Right cardiac atrium (tissue), 5 donors: ENCODE results near the gene KCNK15. TPM values are rescaled to one million over a fixed set of nuclear protein-coding genes. Genes with fewer than 3 reads are reported as not detected.
A peak's percentile ranks its signal among the peaks of the same experiment; 100 is the strongest.

Experiments
- ATAC-seq, 2 donors: fragments of 200-7000 bp; cut with Tn5 transposase; one replicate each; pipeline versions ENCODE4 v1.8.0 to v1.9.1; 2020; ENCODE audit warnings: moderate library complexity in 2 of 2, mild to moderate bottlenecking in 1 of 2
- DNase-seq, 3 donors: peaks; one replicate each; pipeline ENCODE4 v3.0.0-alpha.2; 2020
- H3K27ac ChIP-seq: one replicate; pipeline ENCODE4 v1.5.1; 2013; ENCODE audit warnings: mild to moderate bottlenecking, low read length, control low read depth, moderate library complexity
- H3K27me3 ChIP-seq: one replicate; pipeline ENCODE4 v1.6.1; 2013; ENCODE audit not compliant: control insufficient read depth, insufficient read depth
- H3K4me1 ChIP-seq: one replicate; pipeline ENCODE4 v1.6.1; 2013; ENCODE audit warnings: low read length; ENCODE audit not compliant: control insufficient read depth, insufficient read depth
- H3K4me3 ChIP-seq: one replicate; pipeline ENCODE4 v1.5.1; 2013; ENCODE audit warnings: low read length, control low read depth
- H3K9me3 ChIP-seq: one replicate; pipeline ENCODE4 v1.6.1; 2013; ENCODE audit warnings: low read length; ENCODE audit not compliant: control insufficient read depth
- WGBS: extraction: QIAGEN DNeasy Blood & Tissue Kit; methylation state at CpG from one replicate; pipeline ENCODE4 v1.1.7; 2013; 5-methylcytosine and 5-hydroxymethylcytosine counted together
- intact Hi-C, 4 donors: fragments of 100-400 bp; cut with DNase I; formaldehyde crosslinking; loops; one replicate each; pipeline versions ENCODE4 v1.11.0 to v1.14.0; 2022 to 2023
- polyA plus RNA-seq: library from polyadenylated mRNA; stranded (reverse); fragments of 200-250 nt; gene quantifications from one replicate; pipeline ENCODE4 v1.2.3, GENCODE V29; 2013
- total RNA-seq, 4 donors: library from RNA; stranded (reverse); fragmentation: NEBNext Ultra II Directional; extraction: Animal tissue kit (Norgen Biotek cat#: 25700); gene quantifications; one replicate each; pipeline ENCODE4 v1.2.1, GENCODE V29; 2021
- donor health status: healthy with polysubstance abuse.
- donor health status: DM: no; HTN: yes; CAD: no.
- donor health status: DM: no; HTN: no; CAD: no.
- donor health status: DM: no; HTN: yes; CAD: no; lungs with severe emphysema.
- donor health status: DM: yes; HTN: yes; CAD: no.

Gene KCNK15
- total and polyA plus RNA-seq, 5 donors = 0.65 to 1.3 (median 1.0) TPM

- H3K4me3 ChIP-seq = peak overlapping the region; percentile 45
- peak in 1 of 3 donors; percentile 56 for DNase-seq
- no peak for ATAC-seq
- H3K4me1 ChIP-seq = peaks cover 3% of the 10 kb centered on the region
- H3K27me3 ChIP-seq = no peaks in the 10 kb centered on the region
- no peak overlapping the region for H3K27ac ChIP-seq
- intact Hi-C loops = loop anchor here in 3 of 4 donors (2.0 to 5.0 kb wide), 2 partner anchors 120 to 121 kb away; no protein-coding TSS in a partner anchor
- WGBS = 28% methylated on average over 12 of the region's 12 CpGs
- H3K9me3 ChIP-seq = no peaks in the 10 kb centered on the region
These were observed 901 bp downstream of the KCNK15 start for GRCh38 chr20:44746367-44747165.

DNA sequence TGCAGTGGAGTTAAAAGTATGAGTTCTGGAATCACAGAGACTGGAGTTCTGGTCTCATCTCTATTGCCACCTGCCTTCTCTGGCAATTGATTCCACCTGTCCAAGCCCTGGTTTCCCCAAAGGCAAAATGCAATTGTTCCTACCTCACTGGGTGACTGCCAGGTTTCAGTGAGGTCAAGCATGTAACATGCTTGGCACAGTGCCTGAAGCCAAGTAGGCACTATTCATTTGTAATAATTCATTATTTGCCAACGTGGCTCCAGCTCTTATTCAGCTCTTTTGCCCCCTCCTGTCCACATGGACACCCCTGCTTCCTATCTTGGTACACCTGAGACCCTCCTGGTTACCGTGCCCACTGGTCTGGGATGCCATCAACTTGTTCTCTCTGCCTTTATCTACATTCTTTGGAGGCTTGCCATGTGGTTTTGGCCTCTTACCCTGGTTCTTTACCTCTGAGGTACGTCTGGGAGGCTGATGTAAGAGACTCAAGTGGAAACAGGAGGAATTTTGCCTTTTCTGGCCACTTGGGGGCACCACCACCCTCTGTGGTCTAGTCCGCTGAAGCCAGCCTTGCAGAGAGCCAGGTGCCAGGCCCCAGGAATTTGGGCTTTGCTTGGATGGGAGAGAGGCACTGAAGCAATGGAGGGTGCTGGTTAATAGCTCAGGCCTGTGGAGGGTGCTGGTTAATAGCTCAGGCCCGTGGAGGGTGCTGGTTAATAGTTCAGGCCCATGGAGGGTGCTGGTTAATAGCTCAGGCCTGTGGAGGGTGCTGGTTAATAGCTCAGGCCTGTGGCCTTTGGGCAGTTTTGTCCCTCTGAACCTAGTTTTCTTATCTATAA lies 1.7 kb downstream of the KCNK15 start:
- DNase-seq (peak; percentile 74 to 91 (median 86)), ATAC-seq (peak; percentile 44 to 57)
- intact Hi-C loops = loop anchor here (2.0 to 5.0 kb wide), 2 partner anchors 119 to 120 kb away; no protein-coding TSS in a partner anchor
- 10% methylated on average over 5 of the region's 5 CpGs for WGBS
- Histone ChIP-seq H3K27me3 (no peaks in the 10 kb centered on the region), H3K4me1 (peaks cover 3% of the 10 kb centered on the region), H3K4me3 (no peak overlapping the region), H3K27ac (no peak overlapping the region), H3K9me3 (no peaks in the 10 kb centered on the region)

GRCh38 chr20:44748005-44748370 lies 2.3 kb downstream of the KCNK15 start:
- ATAC-seq = no peak
- Histone ChIP-seq H3K4me1 (peaks cover 3% of the 10 kb centered on the region), H3K27me3 (no peaks in the 10 kb centered on the region), H3K9me3 (no peaks in the 10 kb centered on the region), H3K4me3 (no peak overlapping the region), H3K27ac (no peak overlapping the region)
- DNase-seq = peak in 1 of 3 donors; percentile 29
- WGBS = 82% methylated on average over 3 of the region's 3 CpGs
- intact Hi-C loops = loop anchor here in 3 of 4 donors (2.0 to 5.0 kb wide), 2 partner anchors 119 kb away; no protein-coding TSS in a partner anchor

DNA sequence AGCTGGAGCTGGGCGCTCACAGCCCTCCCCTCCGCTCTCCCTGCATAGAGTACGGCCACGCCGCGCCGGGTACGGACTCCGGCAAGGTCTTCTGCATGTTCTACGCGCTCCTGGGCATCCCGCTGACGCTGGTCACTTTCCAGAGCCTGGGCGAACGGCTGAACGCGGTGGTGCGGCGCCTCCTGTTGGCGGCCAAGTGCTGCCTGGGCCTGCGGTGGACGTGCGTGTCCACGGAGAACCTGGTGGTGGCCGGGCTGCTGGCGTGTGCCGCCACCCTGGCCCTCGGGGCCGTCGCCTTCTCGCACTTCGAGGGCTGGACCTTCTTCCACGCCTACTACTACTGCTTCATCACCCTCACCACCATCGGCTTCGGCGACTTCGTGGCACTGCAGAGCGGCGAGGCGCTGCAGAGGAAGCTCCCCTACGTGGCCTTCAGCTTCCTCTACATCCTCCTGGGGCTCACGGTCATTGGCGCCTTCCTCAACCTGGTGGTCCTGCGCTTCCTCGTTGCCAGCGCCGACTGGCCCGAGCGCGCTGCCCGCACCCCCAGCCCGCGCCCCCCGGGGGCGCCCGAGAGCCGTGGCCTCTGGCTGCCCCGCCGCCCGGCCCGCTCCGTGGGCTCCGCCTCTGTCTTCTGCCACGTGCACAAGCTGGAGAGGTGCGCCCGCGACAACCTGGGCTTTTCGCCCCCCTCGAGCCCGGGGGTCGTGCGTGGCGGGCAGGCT lies 4.6 kb downstream of the KCNK15 start:
- no peak overlapping the region for H3K4me3 ChIP-seq
- DNase-seq (peak in 1 of 3 donors; percentile 63), ATAC-seq (no peak)
- no peak overlapping the region for H3K27ac ChIP-seq
- no peaks in the 10 kb centered on the region for H3K9me3 ChIP-seq
- H3K27me3 ChIP-seq = no peaks in the 10 kb centered on the region
- H3K4me1 ChIP-seq = peaks cover 3% of the 10 kb centered on the region
- intact Hi-C loops = no loop called here
- WGBS = 35% methylated on average over 73 of the region's 73 CpGs

DNA sequence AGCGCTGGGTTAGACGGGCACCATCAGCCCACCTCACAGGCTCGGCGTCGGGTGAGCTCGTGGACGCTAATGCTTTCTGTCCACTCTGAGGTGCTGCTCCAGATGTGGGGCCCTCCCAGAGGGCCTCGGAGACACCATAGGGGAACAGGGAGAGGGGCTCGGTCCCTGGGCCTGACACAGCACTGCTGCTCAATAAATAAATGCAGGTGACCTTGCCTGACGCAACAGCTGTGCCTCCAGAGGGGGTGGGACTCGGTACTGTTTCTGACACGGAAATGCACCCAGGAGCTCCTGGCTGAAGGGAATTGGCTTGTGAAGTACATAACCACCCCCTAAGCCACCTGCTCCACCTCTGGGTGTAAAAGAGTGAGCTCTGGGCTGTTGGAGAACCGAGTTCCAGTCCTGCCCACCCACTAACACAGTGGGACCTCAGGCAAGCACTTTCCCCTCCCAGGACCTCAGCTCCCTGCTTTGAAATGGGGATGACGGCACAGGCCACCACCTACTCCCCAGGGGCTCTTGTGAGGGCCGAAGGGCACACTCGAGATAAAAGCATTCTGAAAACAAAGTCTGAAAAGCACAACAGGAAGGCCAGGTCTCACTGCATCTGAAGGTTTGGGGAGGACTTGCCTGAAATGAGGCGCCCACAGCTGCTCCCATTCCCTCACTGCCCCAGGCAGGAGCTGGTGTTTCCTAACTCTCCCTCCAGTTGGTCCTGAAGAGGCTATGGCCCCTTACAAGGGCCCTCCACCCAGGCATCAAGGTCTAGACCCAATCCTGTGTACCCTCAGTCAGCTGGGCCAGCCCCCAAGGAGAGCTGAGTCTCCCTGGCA lies 6.7 kb downstream of the KCNK15 start:
- Histone ChIP-seq H3K27ac (no peak overlapping the region), H3K4me3 (no peak overlapping the region), H3K4me1 (peaks cover 3% of the 10 kb centered on the region), H3K9me3 (no peaks in the 10 kb centered on the region), H3K27me3 (no peaks in the 10 kb centered on the region)
- DNase-seq (no peak), ATAC-seq (no peak)
- intact Hi-C loops = no loop called here
- 69% methylated on average over 17 of the region's 17 CpGs for WGBS

DNA sequence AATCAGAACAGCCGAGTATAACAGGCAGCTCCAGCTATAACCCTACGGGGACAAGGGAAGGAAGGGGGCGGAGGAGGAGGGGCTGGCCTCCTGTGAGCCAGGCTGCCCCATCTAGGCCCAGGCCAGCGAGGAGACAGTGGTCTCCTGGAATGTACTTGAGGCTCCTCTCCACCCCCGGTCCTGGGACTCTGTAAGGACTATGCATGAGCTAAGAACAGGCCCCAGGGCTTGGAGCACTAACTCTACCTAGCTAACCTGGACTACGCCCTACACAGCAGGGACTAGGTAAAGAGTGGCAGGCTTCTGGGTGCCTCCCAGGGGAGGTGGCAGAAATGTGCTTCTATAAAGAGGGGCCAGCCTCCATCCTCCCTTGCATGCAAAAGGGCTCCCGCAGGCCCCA lies 8.9 kb downstream of the KCNK15 start:
- intact Hi-C loops = no loop called here
- H3K4me1 ChIP-seq = peaks cover 3% of the 10 kb centered on the region
- H3K9me3 ChIP-seq = no peaks in the 10 kb centered on the region
- ATAC-seq (no peak), DNase-seq (no peak)
- WGBS = 66% methylated on average over 7 of the region's 7 CpGs
- no peak overlapping the region for H3K4me3 ChIP-seq
- no peaks in the 10 kb centered on the region for H3K27me3 ChIP-seq
- H3K27ac ChIP-seq = no peak overlapping the region

- H3K9me3 ChIP-seq = no peaks in the 10 kb centered on the region
- WGBS = 90% methylated on average over 18 of the region's 18 CpGs
- H3K27me3 ChIP-seq = no peaks in the 10 kb centered on the region
- H3K4me1 ChIP-seq = no peaks in the 10 kb centered on the region
- intact Hi-C loops = no loop called here
- H3K4me3 ChIP-seq = no peak overlapping the region
- DNase-seq (no peak), ATAC-seq (no peak)
- H3K27ac ChIP-seq = no peak overlapping the region
These were observed 10.5 kb downstream of the KCNK15 start for GRCh38 chr20:44756011-44756688.

- H3K4me3 ChIP-seq = no peak overlapping the region
- H3K4me1 ChIP-seq = peaks cover 1% of the 10 kb centered on the region
- H3K27ac ChIP-seq = no peak overlapping the region
- no peaks in the 10 kb centered on the region for H3K9me3 ChIP-seq
- DNase-seq = no peak
- intact Hi-C loops = no loop called here
- no peaks in the 10 kb centered on the region for H3K27me3 ChIP-seq
- no peak for ATAC-seq
- WGBS = 95% methylated on average over 5 of the region's 5 CpGs
These were observed 11.3 kb downstream of the KCNK15 start for GRCh38 chr20:44756956-44757355.

GRCh38 chr20:44758247-44759101 lies 12.8 kb downstream of the KCNK15 start:
- no peak overlapping the region for H3K4me3 ChIP-seq
- 65% methylated on average over 10 of the region's 10 CpGs for WGBS
- intact Hi-C loops = no loop called here
- DNase-seq (no peak), ATAC-seq (no peak)
- H3K27ac ChIP-seq = no peak overlapping the region
- no peaks in the 10 kb centered on the region for H3K27me3 ChIP-seq
- H3K9me3 ChIP-seq = no peaks in the 10 kb centered on the region
- peaks cover 5% of the 10 kb centered on the region for H3K4me1 ChIP-seq
